ENCODE results near the gene SAT2.

DNA sequence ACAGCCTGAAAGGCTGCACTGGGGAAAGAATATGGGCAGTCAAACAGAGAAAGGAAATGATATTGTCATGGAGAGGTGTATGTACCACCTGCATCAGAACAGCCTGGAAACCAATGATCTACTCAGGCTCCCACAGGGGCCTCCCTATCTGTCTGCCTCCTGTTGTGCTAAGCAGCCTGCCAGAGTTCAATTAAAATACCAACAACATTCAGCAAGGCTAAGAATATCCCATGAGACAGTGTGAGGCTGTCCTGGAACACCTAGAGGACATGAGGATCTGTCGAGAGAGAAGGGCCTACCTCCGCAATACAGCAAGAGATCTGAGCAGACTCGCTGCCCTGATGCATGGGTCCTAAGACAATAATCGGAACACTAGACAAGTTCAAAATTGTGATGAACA is 21.3 kb downstream of the SAT2 start:
- TF ChIP-seq POLR2A (IDR thresholded peaks at IDR 0.05; ENCODE audit: borderline replicate concordance, extremely low read depth, insufficient read depth, insufficient read length) (no peak), SIN3A (IDR thresholded peaks at IDR 0.05; ENCODE audit: low read depth) (no peak), FOSL1 (IDR thresholded peaks at IDR 0.05; ENCODE audit: low read depth) (no peak), JUND (IDR thresholded peaks at IDR 0.05) (no peak), TCF7L2 (IDR thresholded peaks at IDR 0.05; ENCODE audit: borderline replicate concordance, extremely low read depth, insufficient read depth, insufficient read length) (no peak), CEBPB (IDR thresholded peaks at IDR 0.05; ENCODE audit: low read depth) (no peak), POLR2AphosphoS5 (IDR thresholded peaks at IDR 0.05; ENCODE audit: low read depth, low read length) (no peak)
- TF ChIP-seq, protein P1, sequence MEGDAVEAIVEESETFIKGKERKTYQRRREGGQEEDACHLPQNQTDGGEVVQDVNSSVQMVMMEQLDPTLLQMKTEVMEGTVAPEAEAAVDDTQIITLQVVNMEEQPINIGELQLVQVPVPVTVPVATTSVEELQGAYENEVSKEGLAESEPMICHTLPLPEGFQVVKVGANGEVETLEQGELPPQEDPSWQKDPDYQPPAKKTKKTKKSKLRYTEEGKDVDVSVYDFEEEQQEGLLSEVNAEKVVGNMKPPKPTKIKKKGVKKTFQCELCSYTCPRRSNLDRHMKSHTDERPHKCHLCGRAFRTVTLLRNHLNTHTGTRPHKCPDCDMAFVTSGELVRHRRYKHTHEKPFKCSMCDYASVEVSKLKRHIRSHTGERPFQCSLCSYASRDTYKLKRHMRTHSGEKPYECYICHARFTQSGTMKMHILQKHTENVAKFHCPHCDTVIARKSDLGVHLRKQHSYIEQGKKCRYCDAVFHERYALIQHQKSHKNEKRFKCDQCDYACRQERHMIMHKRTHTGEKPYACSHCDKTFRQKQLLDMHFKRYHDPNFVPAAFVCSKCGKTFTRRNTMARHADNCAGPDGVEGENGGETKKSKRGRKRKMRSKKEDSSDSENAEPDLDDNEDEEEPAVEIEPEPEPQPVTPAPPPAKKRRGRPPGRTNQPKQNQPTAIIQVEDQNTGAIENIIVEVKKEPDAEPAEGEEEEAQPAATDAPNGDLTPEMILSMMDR (IDR thresholded peaks at IDR 0.05 in 2 of 3, conservative IDR thresholded peaks at IDR 0.05 in 1 of 3; ENCODE audit: borderline replicate concordance in 1 of 3, insufficient read depth in 1 of 3, low read depth in 2 of 3, low read length in 2 of 3), result no peak
- TF ChIP-seq, protein P2, sequence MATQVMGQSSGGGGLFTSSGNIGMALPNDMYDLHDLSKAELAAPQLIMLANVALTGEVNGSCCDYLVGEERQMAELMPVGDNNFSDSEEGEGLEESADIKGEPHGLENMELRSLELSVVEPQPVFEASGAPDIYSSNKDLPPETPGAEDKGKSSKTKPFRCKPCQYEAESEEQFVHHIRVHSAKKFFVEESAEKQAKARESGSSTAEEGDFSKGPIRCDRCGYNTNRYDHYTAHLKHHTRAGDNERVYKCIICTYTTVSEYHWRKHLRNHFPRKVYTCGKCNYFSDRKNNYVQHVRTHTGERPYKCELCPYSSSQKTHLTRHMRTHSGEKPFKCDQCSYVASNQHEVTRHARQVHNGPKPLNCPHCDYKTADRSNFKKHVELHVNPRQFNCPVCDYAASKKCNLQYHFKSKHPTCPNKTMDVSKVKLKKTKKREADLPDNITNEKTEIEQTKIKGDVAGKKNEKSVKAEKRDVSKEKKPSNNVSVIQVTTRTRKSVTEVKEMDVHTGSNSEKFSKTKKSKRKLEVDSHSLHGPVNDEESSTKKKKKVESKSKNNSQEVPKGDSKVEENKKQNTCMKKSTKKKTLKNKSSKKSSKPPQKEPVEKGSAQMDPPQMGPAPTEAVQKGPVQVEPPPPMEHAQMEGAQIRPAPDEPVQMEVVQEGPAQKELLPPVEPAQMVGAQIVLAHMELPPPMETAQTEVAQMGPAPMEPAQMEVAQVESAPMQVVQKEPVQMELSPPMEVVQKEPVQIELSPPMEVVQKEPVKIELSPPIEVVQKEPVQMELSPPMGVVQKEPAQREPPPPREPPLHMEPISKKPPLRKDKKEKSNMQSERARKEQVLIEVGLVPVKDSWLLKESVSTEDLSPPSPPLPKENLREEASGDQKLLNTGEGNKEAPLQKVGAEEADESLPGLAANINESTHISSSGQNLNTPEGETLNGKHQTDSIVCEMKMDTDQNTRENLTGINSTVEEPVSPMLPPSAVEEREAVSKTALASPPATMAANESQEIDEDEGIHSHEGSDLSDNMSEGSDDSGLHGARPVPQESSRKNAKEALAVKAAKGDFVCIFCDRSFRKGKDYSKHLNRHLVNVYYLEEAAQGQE (IDR thresholded peaks at IDR 0.05; ENCODE audit: low read depth), result no peak

All from HCT116 (cell line).